Lower lobe of right lung (tissue), 2 donors: Measurements from ENCODE around the gene MTCL1. TPM values are rescaled to one million over a fixed set of nuclear protein-coding genes. Genes with fewer than 3 reads are reported as not detected.

Experiments
- ATAC-seq, 2 donors: fragments of 200-7000 bp; cut with Tn5 transposase; one replicate each; pipeline ENCODE4 v1.9.1; 2020 to 2022; ENCODE audit warnings: mild to moderate bottlenecking in 2 of 2, moderate library complexity in 2 of 2
- DNase-seq: peaks from one replicate; pipeline ENCODE4 v3.0.0-alpha.2; 2020
- H3K27ac ChIP-seq: fragments of 200-600 bp; one replicate; pipeline ENCODE4 v1.8.0; 2022
- H3K27me3 ChIP-seq: fragments of 200-600 bp; one replicate; pipeline ENCODE4 v1.8.0; 2022; ENCODE audit warnings: low read depth
- H3K36me3 ChIP-seq: fragments of 200-600 bp; one replicate; pipeline ENCODE4 v1.8.0; 2022; ENCODE audit warnings: mild to moderate bottlenecking
- H3K4me1 ChIP-seq: fragments of 200-600 bp; one replicate; pipeline ENCODE4 v1.8.0; 2022
- H3K4me3 ChIP-seq: fragments of 200-600 bp; one replicate; pipeline ENCODE4 v1.8.0; 2022; ENCODE audit warnings: mild to moderate bottlenecking
- H3K9me3 ChIP-seq: fragments of 200-600 bp; one replicate; pipeline ENCODE4 v1.8.0; 2022
- CTCF ChIP-seq: fragments of 200-600 bp; IDR thresholded peaks from one replicate; pipeline ENCODE4 v1.8.0; 2022; ENCODE audit warnings: antibody characterized with exemption, mild to moderate bottlenecking
- intact Hi-C: fragments of 100-400 bp; cut with DNase I; formaldehyde crosslinking; loops from one replicate; pipeline ENCODE4 v1.11.0; 2022
- total RNA-seq: library from RNA; stranded (reverse); fragmentation: NEBNext Ultra II Directional; extraction: Animal tissue kit (Norgen Biotek cat#: 25700); gene quantifications from one replicate; pipeline ENCODE4 v1.2.1, GENCODE V29; 2021
- donor health status: DM: no; HTN: yes; CAD: no; lungs with severe emphysema.

MTCL1 gene
- total RNA-seq, 1 donor from 2014 or later, result 7.9 TPM

DNA sequence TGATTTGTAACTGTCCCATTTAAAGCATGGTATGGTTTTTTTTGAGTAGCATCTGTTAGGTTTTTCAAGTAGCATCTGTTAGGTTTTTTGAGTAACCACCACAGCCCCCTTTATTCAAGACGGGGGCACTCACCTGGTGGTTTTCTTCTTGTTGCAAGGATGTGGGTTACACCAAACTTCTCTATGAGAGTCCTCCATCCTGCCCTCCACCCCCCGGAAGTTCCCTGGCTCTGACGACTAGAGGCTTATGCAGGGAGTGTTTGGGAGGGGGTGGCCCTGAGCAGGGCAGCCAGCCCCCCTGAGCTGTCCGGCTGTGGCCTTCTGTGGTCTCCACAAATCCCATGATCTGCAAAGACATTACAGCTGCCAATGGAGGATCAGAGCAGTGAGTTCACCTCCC, 39.3 kb downstream of the MTCL1 start:
- no peaks in the 10 kb centered on the region for H3K27me3 ChIP-seq
- no peak overlapping the region for H3K27ac ChIP-seq
- intact Hi-C loops, result no loop called here
- no peaks in the 10 kb centered on the region for H3K9me3 ChIP-seq
- H3K4me3 ChIP-seq, result no peak overlapping the region
- DNase-seq (no peak), ATAC-seq (no peak)
- TF ChIP-seq CTCF, result no peak
- no peaks in the 10 kb centered on the region for H3K36me3 ChIP-seq
- H3K4me1 ChIP-seq, result no peaks in the 10 kb centered on the region

DNA sequence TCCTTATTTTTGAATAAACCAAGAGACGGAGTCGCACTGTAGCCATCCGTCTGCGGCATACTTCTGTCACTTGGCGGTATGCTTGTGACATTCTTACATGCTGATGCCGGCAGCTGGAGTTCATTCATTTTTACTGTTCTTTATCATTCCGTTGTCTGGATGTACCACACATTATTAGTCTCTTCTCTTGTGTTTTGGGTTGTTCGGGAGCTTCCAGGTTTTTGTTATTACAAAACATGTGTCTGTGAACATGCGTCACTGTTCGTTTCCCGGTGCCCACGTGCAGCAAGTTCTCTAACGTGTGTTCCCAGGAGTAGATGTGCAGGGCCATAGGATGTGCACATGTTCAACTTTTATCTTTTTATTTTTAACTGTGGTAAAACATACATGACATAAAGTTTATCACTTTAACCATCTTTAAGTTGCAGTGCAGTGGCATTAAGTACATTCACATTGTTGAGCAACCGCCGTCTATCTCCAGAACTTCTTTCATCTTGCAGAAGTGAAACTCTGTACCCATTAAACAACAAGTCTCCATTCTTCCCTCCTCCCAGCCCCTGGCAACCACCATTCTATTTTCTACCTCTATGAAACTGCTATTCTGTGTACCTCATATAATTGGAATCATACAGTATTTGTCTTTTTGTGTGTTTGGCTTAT, 40.1 kb downstream of the MTCL1 start:
- Histone ChIP-seq H3K27ac (no peak overlapping the region), H3K36me3 (no peaks in the 10 kb centered on the region), H3K9me3 (no peaks in the 10 kb centered on the region), H3K4me1 (no peaks in the 10 kb centered on the region), H3K4me3 (no peak overlapping the region), H3K27me3 (no peaks in the 10 kb centered on the region)
- DNase-seq (no peak), ATAC-seq (no peak)
- intact Hi-C loops, result no loop called here
- TF ChIP-seq CTCF, result no peak

- no peaks in the 10 kb centered on the region for H3K9me3 ChIP-seq
- ATAC-seq (no peak), DNase-seq (no peak)
- H3K4me3 ChIP-seq, result no peak overlapping the region
- H3K4me1 ChIP-seq, result no peaks in the 10 kb centered on the region
- H3K27me3 ChIP-seq, result no peaks in the 10 kb centered on the region
- intact Hi-C loops, result no loop called here
- no peak overlapping the region for H3K27ac ChIP-seq
- TF ChIP-seq CTCF, result no peak
- no peaks in the 10 kb centered on the region for H3K36me3 ChIP-seq
These were observed 42.1 kb downstream of the MTCL1 start for GRCh38 chr18:8747440-8747937.

DNA sequence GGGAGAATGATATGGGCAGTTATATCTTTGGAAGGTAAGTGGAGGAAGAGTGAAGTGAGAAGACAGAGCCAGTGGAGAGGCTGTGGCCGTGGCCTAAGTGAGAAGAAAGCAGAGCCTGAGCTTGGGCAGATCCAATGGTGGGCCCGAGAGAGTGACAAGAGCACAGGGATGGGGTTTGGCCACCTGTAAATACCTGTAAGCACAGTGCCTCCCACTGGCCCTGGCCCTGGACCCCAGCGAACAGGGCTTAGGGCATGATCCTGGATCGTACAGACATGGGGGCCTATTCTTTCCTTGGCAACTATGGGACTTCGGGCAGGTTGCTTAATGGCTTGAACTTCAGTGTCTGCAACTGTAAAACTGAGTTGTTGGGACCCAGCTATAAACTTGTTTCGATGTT, 44.1 kb downstream of the MTCL1 start:
- ATAC-seq, result no peak
- H3K27ac ChIP-seq, result no peak overlapping the region
- H3K9me3 ChIP-seq, result no peaks in the 10 kb centered on the region
- TF ChIP-seq CTCF, result no peak
- H3K36me3 ChIP-seq, result no peaks in the 10 kb centered on the region
- intact Hi-C loops, result no loop called here
- no peak for DNase-seq
- no peaks in the 10 kb centered on the region for H3K4me1 ChIP-seq
- H3K27me3 ChIP-seq, result no peaks in the 10 kb centered on the region
- H3K4me3 ChIP-seq, result no peak overlapping the region

DNA sequence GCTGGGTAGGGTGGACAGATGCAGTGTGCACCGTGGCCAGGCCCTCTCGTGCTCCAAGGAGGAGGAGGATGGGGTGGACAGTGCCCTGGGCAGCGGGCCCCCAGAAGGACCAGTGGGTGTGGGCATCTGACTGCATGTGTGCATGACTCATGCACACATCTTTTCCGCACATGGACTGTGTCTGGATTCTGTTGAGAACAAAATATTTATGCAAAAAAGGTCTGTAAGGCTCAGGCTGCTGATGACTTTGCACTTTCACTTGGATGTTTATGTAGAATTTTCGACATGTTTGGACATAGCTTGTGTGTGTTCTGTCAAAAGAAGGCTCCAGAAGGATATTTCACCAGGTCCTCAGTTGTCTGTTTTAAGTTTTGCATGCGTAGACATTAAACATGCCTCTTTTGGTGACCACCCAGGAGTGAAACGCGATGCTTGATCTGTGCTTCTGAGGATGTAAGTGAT, 45.6 kb downstream of the MTCL1 start:
- DNase-seq (no peak), ATAC-seq (peak in 1 of 2 donors; percentile 36)
- no peak for TF ChIP-seq CTCF
- Histone ChIP-seq H3K4me3 (no peak overlapping the region), H3K9me3 (no peaks in the 10 kb centered on the region), H3K4me1 (no peaks in the 10 kb centered on the region), H3K27me3 (no peaks in the 10 kb centered on the region), H3K27ac (no peak overlapping the region), H3K36me3 (no peaks in the 10 kb centered on the region)
- intact Hi-C loops, result no loop called here
